Skeletal muscle cell (primary cell): ENCODE measurements around the gene DAB1.
"Not testable (repeated sequence)": the region's sequence is repeated elsewhere in the genome, so short reads cannot be mapped to it uniquely, and the experiment has no call there.

Experiments used
- DNase-seq: peaks from one replicate; pipeline ENCODE4 v3.0.0-alpha.2; 2010; ENCODE audit warnings: low read depth
- H3K4me3 ChIP-seq: 2 replicates; pipeline ENCODE4 v1.5.1; 2011; ENCODE audit warnings: low read depth, mild to moderate bottlenecking, control low read depth, low read length, moderate library complexity

Gene DAB1

GRCh38 chr1:57252597-57253294 is 171.1 kb downstream of the DAB1 start:
- H3K4me3 ChIP-seq = no peak overlapping the region
- DNase-seq = no peak

DNA sequence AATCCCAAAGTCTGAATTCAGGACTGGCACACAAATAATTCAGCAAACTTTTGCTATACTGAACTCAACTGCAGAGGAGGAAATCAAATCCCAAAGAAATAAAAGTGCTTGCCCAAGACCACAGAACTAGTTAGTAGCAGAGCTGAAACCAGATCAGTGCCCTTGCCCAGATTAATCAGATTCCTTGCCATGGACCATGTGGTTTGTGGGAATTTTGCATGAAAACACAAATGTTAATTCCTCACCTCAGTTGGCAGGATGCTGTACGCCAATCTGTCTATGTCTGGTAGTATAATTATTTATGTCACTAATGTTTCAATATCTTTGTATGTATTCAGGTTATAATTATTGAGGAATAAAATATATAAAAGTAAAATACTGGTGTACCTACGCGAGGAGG is 173.8 kb downstream of the DAB1 start:
- no peak overlapping the region for H3K4me3 ChIP-seq
- DNase-seq = no peak

DNA sequence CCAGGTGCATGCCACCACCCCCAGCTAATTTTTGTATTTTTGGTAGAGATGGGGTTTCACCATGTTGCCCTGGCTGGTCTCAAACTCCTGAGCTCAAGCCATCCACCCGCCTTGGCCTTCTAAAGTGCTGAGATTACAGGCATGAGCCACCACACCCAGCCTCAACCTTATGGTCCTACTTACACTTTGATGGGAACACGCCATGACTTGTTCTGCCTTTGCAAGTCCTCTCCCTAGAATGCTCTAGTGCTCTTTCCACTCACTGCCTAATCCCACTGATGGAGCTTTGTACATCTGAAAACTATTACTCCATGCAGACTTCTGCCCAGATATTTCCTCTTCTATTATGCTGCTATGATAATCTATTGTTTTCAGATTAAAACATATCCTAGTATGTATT is 174.3 kb downstream of the DAB1 start:
- H3K4me3 ChIP-seq = no peak overlapping the region
- DNase-seq = no peak

GRCh38 chr1:57248830-57249229 is 175.0 kb downstream of the DAB1 start:
- DNase-seq = no peak

DNA sequence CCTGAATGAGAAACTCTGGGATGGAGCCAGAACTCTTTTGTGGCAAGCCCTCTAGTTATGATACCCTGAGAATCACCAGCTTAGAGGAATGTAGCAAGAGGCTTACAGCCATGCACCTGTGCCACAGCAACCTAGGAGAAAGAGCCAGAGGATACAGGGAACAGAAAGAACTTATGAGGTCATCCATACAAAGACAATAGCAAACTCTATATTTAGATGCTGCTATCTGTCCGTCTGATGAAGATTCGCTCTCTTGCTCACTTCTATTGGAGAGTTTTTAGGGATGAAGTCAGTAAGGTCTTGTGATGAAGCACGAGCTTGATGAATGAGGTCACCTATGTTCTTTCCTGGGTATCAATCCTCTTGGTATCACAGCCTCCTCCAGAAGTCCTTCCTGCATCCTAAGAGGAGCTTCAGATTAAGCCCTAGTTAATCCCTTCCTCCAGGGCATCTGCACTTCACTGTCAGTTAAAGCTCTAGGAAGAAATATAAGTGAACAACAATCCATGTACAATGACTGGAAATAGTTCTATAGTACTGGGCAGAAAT is 185.6 kb downstream of the DAB1 start:
- H3K4me3 ChIP-seq = no peak overlapping the region
- DNase-seq = no peak

More at GRCh38 chr1:57248830-57249229, 175.0 kb downstream of the DAB1 start:
- no peak overlapping the region for H3K4me3 ChIP-seq

DNA sequence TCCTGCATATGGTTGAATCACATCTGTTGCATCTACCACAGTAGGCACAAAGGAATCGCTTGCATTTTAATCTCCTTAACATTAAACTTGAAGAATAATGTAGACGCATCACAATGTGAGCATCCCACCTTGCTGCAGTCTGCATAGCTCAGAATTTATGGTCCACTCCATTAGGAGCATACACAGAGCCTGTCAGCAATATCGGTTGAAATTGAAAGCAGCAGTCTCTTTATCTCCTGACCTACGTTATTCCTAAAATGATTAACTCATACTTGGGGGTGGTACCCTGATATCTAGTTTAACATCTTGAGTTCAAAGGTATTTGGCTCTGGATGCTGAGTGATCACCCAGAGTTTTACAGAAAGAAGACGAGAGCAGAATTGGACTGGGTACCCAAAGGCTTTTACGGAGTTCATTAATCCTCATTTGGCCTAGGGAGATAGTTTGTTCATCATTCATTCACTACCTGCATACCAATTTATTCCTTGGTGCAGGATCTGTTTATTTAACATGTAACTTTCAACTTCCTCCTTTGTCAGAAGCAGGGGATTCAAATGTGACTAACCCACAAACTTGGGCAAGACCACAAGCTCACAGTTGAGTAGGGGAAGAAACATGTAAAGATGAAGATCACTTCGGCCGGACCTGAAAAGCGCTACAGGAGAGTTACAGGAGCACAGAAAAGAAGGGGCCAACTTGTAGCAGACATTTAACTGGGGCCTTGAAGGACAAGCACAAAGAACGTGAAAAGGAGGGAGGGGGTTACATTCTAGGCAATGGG is 187.9 kb downstream of the DAB1 start:
- no peak overlapping the region for H3K4me3 ChIP-seq
- no peak for DNase-seq

DNA sequence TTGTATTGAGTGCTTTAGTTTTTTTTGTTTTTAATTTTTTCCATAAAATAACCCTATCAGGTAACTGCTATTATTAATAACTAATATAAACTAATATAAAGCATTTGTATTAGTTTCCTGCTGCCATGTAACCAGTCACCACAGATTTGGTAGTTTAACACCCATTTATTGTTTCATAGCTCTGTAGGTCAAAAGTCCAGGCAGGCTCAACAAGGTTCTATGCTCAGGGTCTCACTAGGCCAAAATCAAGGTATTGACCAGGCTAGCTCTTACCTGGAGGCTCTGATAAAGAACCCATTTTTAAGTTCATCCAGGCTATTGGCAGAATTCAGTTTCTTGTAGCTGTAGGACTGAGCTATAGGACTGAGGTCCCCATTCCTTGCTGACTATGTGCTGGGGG is 189.4 kb downstream of the DAB1 start:
- H3K4me3 ChIP-seq = no peak overlapping the region
- DNase-seq = no peak

DNA sequence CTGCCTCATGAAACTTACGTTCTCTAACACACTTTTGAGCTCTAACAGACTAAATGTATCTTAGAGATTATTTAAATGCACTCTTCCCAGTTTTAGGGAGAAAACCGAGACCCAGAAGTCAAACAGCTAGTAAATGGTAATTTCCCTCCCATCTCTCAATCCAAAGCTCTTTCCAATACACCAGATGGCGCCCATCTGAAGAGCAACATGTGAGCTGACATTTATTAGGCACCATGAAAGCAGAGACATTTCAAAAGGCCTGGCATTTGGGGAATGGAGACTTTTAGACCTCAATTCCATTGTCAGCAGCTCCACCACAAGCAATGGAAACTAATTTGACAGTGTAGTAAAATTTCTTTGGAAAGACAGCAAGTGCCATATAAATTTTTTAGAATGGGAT is 191.4 kb downstream of the DAB1 start:
- DNase-seq = no peak
- H3K4me3 ChIP-seq = no peak overlapping the region

- DNase-seq = no peak
- H3K4me3 ChIP-seq = no peak overlapping the region
These were observed 193.9 kb downstream of the DAB1 start for GRCh38 chr1:57229998-57230397.

DNA sequence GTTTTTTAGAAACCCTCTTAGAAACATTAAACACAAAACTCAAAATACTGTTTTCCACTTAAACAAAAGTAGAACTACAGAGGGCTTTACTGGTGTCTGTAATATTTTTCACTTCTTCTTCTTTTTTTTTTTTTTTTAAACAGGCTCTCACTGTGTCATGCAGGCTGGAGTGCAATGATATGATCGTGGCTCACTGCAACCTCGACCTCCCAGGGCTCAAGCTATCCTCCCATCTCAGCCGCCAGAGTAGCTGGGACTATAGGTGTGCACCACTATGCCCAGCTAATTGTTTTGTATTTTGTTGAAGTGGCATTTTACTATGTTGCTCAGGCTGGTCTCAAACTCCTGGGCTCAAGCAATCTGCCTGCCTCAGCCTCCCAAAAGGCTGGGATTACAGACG is 194.8 kb downstream of the DAB1 start:
- no peak overlapping the region for H3K4me3 ChIP-seq
- DNase-seq = no peak

- no peak overlapping the region for H3K4me3 ChIP-seq
- DNase-seq = no peak
These were observed 201.1 kb downstream of the DAB1 start for GRCh38 chr1:57222801-57223200.

DNA sequence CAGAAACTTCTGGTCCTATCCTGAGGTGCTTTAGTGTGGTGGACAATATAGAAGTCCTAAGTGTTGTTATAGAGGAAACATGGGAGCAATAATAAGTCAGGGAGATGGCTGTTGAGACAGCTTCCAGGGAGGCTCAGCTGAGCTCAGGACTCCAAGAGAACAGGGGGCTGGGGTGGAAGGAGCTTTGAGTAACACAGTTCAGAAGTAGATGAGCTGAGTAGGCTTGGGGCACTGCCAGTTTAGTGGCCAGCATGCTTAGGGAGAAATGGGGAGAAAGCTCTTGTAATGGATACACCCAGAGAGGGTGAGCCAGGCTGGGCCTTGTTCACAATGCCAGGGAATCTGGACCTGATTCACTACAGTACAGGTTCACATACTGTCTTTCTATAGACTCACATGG is 201.6 kb downstream of the DAB1 start:
- DNase-seq = no peak
- H3K4me3 ChIP-seq = no peak overlapping the region

DNA sequence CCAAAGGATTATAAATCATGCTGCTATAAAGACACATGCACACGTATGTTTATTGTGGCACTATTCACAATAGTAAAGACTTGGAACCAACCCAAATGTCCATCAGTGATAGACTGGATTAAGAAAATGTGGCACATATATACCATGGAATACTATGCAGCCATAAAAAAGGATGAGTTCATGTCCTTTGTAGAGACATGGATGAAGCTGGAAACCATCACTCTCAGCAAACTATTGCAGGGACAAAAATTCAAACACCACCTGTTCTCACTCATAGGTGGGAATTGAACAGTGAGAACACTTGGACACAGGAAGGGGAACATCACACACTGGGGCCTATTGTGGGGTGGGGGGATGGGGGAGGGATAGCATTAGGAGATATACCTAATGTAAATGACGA is 203.0 kb downstream of the DAB1 start:
- DNase-seq, H3K4me3 ChIP-seq: not testable (repeated sequence)

DNA sequence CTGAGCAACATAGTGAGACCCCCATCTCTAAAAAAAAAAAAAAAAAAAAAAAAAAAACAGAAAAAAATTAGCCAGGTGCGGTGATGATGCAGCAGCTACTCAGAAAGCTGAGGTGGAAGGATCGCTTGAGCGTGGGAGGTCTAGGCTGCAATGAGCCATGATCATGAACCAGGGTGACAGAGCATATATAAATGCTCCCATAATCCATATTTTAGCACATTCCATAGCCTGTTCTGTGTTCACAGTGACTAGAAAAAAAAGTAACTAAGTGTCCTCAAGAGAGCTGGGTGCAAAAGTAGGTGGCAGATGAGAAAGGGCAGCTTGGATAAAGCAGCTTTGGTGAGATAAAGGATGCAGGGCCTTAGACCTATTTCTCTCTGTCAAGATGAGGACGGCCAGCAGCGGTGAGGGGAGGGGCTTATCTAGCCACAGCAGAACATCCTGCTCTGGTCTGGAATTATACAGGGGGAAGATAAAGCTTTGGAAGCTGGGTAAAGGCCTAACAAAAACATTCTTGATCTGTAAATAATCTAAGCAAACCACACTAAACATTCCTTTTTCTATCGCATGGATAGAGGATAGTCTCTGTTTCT is 205.3 kb downstream of the DAB1 start:
- DNase-seq = no peak
- H3K4me3 ChIP-seq = no peak overlapping the region

- DNase-seq = no peak
- no peak overlapping the region for H3K4me3 ChIP-seq
These were observed 206.0 kb downstream of the DAB1 start for GRCh38 chr1:57217905-57218304.

GRCh38 chr1:57214951-57215575 is 208.8 kb downstream of the DAB1 start:
- no peak for DNase-seq
- no peak overlapping the region for H3K4me3 ChIP-seq

DNA sequence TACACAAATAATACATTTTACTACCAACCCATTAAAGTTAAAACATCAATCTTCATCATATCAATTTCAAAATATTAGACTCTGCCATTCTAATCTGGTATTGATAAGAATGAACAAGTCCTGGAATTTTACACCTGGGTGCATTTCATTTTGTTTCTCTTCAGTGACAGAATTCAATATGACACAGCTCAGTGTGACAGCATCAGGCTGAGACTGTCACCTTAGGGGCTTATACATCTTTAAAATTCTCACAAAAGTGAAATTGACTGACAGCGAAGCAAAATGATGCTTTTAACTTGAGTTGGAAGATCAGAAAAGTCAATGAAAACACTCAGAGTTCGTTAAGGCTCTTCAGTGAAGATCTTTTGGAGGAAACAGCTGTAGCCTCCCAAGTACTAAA is 213.0 kb downstream of the DAB1 start:
- H3K4me3 ChIP-seq = no peak overlapping the region
- DNase-seq = no peak

DNA sequence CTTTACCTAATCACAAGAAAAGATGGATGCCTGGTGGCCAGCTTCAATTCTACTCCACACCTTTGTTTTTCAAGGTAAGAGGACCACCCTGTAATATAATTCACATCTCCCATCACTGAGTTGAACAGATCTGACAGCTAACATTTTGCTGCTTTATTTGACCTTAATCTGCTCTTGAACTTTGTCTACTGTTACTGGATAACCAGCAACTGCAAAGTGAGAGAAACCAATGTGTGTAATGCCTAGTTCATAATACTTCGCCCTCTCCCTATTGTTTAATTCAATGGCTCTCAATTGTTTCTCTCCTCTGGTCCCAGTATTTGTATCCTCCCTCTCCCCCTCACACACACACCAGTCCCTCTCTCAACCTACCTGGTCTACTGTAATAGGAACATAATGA is 214.4 kb downstream of the DAB1 start:
- no peak overlapping the region for H3K4me3 ChIP-seq
- no peak for DNase-seq

GRCh38 chr1:57208741-57209302 is 215.0 kb downstream of the DAB1 start:
- DNase-seq = no peak

GRCh38 chr1:57206038-57206437 is 217.8 kb downstream of the DAB1 start:
- no peak for DNase-seq
- no peak overlapping the region for H3K4me3 ChIP-seq

More at GRCh38 chr1:57208741-57209302, 215.0 kb downstream of the DAB1 start:
- no peak overlapping the region for H3K4me3 ChIP-seq
